Stimulated activated CD4-positive, alpha-beta T cell treated with anti-CD3 and anti-CD28 coated beads, Interleukin-15, amount 100 ng/mL, for 24 hours (primary cell): Measurements from ENCODE around the gene IL1R2.

Source experiments
- DNase-seq: peaks from one replicate; pipeline ENCODE4 v3.0.0-alpha.2; 2020

The IL1R2 gene

GRCh38 chr2:102024410-102024809 lies 32.6 kb downstream of the IL1R2 start:
- no peak for DNase-seq

- DNase-seq = no peak
Measured at GRCh38 chr2:102025016-102025501, 33.3 kb downstream of the IL1R2 start.

DNA sequence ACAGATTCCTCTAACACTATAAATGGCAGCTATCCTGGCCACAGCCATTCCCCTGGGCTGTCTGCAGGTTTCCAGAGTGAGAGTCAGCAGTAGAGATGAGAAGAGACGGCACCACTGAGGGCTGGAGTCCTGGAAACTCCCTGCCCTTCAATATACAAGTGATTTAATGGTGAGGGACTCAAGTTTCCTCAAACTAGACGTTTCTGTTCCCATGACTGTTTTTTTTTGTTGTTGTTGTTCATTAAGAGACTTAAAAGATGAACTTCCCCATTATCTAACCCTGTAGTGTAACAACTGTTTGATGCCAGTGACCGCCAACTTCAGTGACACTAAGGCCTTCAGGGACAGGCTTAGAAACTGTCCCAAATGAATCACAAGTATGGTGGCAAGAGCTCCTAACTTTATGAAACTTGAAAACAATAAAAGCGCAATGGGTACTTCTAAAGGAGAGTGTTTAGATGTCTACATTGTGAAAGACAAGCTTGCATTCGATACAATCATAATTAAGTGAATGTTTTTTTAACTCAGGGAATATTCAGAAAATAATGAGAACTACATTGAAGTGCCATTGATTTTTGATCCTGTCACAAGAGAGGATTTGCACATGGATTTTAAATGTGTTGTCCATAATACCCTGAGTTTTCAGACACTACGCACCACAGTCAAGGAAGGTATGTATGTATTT lies 34.0 kb downstream of the IL1R2 start:
- DNase-seq = no peak

DNA sequence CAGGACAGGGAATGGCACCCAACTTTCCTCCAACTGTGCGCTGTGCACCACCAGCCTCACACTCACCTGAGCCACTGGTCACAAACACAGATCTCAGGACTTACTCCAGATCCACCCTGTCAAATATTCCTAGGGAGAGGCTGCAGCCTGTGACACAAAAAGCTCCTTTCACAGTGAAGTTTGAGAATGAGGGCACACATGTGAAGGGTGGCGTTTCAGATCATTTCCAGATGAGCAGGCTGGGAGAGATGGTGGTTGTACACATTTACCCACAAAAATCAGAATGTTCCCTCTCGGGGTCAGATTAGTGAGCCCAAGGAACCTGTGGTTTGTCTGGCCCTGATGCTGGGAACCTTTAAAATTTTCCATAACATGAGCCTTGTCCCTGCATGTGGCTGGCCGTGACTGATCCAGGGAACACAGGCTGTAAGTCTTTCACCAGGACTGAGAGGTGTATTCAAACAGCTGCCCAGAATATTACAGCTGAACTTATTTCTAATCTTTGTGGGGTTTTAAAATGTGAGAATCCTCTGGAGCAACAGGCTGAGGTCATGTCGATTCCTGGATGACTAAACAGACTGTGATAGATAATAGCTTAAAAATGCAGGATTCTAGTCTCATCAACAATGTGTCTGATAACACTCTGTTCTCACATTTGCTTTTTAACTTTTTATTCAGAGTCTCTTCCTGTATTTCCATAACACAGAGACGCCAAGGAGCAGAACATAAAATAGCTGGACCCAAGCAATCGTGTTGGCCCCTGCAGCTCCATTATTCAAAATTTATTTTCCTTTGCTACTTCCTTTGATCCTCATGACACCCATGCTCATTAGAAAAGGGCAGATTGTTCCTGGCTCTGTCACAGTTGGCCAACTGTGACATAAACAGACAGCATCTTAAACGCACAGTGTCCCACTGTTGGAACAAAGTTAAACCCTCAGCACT lies 35.5 kb downstream of the IL1R2 start:
- DNase-seq = no peak

GRCh38 chr2:102028470-102028869 lies 36.7 kb downstream of the IL1R2 start:
- DNase-seq = no peak

DNA sequence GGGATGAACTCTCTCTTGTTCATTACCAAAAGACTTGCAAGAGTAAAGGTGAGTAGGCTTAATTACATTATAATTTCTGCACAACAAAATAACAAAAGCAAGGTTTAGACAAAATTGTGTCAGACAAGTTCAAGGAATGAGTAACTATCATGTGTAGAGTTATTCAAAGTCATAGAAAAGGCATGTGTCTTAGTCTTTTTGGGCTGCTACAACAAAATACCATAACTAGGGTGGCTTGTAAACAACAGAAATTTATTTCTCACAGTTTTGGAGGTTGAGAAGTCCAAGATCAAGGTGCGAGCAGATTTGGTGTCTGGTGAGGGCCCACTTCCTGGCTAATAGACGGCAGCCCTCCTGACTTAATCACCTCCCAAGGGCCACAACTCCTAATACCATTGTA lies 37.6 kb downstream of the IL1R2 start:
- no peak for DNase-seq

DNA sequence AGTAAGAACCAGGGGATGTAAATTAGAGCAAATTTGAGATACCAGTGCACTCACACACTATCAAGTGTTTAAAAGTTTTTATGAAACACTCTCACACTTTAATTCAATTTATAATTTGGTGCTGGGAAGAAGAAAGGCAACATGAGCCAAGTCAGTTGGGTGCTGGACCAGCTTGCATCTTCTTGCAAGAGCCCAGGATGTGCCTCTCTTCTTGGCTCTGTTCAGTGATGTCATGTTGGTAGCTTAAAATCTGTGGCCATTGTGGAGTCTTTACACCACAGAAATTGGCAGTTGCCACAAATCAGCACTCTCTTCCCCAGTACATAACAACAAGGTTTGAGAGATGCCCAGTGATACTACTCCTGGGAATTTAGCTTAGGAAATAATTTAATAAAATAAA lies 38.2 kb downstream of the IL1R2 start:
- DNase-seq = no peak

DNA sequence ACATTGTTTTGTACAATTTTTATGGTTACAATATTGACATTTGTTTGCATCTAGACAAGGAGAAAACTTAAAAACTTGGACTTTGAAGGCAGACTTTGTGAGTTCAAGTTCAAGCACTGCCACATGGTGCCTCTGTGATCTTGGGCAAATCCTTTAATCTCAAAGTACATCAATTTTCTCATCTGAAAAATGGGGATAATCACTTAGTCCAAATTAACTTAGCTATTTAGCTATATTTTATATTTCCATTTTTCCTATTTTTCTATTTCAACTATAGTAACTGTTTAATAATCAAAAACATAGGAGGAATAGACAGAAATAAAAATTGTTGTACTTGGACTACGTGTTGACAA lies 38.7 kb downstream of the IL1R2 start:
- no peak for DNase-seq

DNA sequence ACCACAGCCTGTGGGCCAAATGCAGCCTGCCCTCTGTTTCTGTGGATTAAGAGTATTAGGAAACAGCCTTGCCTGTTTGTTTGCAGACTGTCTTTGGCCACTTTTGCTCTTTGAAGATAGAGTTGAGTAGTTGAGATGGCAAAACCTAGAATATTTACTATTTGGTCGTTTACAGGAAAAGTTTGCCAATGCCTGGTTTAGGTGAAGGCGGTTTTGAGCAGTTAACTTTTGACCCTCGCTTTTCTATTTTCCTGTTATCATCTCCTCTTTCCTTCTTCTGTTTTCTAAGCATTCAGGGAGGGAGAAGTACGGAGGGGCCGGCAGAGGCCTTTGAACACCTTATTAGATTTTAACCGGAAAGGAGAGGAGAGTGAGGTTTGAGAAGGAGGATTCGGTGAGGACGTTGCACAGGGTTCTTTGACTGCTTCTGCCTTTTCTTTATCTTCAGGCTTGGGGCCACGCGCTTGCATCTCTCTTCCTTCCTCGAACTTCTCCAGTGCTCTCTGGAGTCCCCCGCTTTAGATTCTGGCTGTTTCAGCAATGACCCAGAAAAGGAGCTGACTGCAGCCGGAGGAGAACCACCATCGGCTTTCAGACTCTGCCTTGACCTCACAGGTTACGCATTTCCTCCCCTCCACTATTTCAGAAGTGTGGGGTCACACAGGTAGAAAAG lies 39.2 kb downstream of the IL1R2 start:
- no peak for DNase-seq

DNA sequence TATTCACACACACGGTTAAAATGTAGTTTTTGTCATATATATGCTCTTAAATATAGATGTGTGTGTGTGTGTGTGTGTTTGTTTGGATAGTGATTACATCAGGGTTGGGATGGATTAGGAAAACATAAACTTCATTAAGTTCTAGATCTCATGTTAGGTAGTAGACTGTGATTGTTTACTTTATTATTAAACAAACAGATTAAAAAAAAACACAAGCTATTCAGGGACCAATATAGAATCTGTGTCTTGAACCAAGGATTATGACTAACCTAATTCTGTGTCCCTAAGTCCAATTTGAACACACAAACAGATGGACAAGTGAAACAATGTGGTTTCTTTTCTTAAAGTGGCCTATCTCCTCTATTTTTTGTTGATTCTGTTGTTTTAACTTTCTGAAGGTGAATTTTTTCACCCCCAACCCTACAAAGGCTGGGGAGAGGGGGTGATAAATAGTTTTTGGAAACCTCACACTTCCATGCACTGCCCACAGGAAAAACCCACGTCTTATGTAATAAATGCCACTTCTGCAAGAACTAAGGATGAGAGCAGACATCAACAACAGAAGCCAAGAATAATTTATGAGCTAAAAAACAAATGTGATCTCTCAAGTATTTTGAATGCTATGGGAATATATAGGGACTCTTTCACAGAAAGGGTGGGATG lies 40.7 kb downstream of the IL1R2 start:
- DNase-seq = no peak

- DNase-seq = peak; percentile 52
Measured at GRCh38 chr2:102033031-102033749, 41.4 kb downstream of the IL1R2 start.

DNA sequence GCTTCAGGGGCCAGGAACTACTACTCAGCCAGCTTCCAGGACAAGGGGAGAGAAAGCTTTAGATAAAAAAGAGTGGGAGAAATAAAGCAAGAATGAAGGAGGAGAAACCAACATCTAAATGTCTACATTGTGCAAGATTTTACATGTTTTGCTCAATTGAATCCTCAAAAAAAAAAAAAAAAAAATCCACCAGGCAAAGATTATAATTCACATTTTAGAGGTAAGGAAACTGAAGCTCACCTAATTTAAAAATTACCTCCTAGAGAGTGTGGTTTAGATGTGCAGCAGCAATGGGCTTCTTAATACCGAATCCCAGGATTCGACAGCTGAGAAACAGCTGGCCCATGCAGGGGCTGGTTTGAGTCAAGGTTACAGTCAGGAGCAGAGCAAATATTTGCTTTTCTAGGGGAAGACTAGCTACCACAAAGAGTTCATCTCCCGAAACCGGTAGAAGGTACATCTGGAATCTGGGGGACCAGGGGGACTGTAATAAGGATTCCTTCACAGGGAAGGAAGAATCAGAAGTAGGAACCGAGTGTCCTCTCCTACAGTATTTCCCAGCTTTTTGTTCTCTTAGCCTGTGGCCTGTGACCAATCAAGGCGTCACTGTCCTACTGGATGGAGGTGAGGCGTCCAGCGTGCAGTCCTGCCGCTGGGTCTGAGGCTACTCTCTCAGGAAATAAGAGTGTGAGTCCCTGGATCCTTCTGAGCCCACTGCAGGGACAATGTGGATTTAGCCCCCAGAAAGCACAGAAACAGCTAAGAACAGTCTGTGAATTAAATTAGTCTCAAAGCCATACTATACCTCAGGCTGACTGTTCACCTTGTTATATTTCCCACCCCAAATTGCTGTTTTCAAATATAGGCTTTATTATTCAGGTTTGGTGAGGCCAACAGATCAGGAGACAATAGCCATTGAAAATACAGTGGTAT lies 42.3 kb downstream of the IL1R2 start:
- no peak for DNase-seq

DNA sequence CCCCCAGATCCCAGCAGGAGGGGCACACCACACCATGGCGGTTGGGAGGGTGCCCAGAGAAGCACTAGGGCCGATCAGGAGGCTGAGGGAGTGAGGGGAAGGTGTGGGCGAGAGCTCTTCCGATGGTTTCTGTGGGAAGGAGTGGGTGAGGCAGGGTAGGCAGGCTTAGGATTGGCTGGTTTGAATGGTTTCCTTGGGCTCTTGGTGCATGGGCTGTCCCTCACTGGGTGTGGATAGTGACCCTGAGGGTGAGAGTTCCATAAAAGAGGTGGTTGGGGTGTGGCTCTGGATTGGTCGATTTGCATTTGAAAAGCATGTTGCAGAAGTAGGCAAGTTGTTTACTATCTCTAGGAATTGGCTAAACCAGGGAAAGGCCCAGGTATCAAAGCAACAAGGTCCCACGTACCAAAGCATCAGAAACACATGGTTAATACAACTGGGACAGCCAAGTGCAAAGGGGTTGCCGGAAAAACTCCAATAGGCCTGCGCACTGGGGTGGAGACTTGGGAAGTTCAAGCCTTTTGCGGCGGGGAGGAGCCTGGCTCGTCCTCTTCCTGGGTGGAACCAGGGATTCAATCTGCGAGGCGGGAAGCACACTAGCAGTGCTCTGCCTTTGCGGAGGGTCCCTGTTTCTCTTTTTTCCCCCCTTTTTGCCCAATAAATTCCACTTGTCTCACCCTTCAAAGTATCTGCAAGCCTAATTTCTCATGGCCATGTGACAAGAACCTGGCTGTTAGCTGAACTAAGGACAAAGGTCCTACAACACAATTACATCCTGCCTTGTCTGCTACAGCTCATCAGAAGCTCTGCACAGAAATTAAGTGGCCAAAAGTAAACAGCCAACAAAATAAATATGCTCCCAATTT lies 43.2 kb downstream of the IL1R2 start:
- no peak for DNase-seq

- no peak for DNase-seq
Measured at GRCh38 chr2:102037681-102038080, 45.9 kb downstream of the IL1R2 start.

- no peak for DNase-seq
Measured at GRCh38 chr2:102040229-102040628, 48.5 kb downstream of the IL1R2 start.

GRCh38 chr2:102041351-102041750 lies 49.6 kb downstream of the IL1R2 start:
- DNase-seq = no peak

DNA sequence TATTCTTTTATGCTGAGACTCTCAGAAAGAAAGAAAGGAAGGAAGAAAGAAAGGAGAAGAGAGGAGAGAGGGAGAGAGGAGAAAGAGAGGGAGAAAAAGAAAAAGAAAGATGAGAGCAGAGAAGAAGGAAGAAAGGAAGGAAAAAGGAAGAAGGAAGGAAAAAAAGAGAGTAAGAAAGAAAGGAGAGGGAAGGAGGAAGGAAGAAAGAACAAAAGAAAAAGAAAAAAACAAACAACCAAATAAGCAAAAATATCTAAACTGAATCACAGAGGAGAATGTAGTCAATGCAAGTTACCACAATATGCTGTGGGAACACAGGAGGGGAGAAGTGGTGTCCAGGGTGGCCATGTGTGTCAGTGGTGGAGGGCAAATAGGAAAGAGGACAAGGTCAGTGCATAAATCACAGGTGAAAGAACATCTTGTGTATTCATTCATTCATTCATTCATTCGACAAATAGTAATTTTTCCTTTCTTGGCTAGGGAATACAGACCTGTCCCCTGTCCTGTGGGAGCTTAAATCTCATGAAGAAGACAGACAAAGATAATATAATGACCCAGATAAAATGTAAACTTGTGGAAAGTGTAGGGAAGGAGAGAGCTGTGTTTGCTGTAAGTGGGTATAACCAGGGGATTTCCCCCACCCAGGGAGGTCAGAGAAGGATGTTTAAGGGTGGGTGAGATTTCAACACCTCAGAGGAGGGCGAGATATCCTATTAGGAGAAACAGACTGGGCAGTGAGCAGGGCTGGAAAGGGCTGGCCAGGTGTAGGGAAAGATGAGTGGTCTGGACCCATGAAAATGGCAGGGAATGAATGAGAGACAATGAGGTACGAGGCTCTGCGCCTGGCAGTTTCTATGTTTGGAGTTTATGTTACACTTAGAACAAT lies 50.7 kb downstream of the IL1R2 start:
- DNase-seq = no peak

DNA sequence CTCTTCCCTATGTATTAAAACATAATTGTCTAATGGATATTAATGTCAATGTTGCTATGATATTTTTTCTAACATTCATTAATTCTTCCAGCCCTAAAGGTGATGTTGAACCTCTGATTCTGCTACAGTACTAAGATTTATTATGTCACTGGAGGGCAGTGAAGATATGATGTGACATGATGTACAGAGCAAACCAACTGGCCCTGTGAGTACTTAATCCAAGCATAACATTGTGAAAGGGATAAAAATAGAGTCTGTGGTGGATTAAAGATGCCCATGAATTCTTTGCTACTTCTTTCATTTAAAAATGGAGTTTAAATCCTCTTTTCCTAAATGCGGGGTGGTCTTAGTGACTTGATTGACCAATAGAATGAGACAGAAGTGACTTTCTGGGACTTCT lies 51.8 kb downstream of the IL1R2 start:
- no peak for DNase-seq

DNA sequence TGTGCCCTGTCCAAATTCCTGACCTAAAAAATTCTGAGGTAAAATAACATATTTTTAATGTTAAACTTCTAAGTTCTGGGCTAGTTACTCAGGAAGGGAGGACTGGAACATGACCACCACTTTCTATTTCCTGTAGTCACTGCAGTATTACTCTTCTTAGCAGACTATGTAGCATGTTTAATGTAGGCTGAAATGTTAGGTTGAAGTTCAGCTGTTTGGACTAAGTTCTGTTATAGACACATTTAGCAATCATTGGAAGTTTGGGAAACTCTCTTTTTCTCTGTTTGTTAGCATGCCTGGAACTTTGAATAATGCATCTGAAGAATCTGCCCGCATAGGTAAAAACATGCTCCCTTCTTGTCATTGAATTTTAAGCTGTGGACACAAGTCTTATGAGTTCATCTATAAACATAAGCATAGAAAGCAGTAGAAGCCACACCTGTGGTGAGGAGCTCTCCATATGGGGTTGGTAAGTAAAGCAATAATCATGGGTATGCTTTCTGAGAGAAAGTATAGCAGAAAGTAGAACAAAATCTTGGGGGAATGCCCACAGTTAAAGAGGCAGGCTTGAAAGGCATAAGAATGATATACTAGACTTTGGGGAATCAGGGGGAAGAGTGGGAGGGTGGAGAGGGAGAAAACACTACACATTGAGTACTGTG lies 52.6 kb downstream of the IL1R2 start:
- DNase-seq = no peak
